Activated CD4-positive, alpha-beta T cell treated with anti-CD3 and anti-CD28 coated beads, Interleukin-2, amount 10 ng/mL, durations not matched to agents 7 days and 5 days (primary cell): Measurements from ENCODE around the gene RAB32. TPM values are rescaled to one million over a fixed set of nuclear protein-coding genes. Genes with fewer than 3 reads are reported as not detected.
A peak's percentile ranks its signal among the peaks of the same experiment; 100 is the strongest.

Experiments used
- CTCF ChIA-PET: fragments of 350-600 bp; sonication (Branson Sonifier 250); formaldehyde crosslinking; loops from one replicate; lab custom pipeline; 2021; ENCODE audit warnings: antibody characterized with exemption; lab: Charles Lee
- POLR2A ChIA-PET: fragments of 350-600 bp; sonication (Branson Sonifier 250); formaldehyde crosslinking; loops from one replicate; lab custom pipeline; 2021; ENCODE audit warnings: antibody characterized with exemption; lab: Charles Lee
- DNase-seq: peaks from one replicate; pipeline ENCODE4 v3.0.0-alpha.2; 2020
- H3K27ac Mint-ChIP-seq: one replicate; pipeline ENCODE4 v1.8.0; 2021; ENCODE audit warnings: mild to moderate bottlenecking, moderate library complexity, mixed read lengths
- H3K27me3 Mint-ChIP-seq: one replicate; pipeline ENCODE4 v1.8.0; 2021; ENCODE audit warnings: mixed read lengths
- H3K36me3 Mint-ChIP-seq: one replicate; pipeline ENCODE4 v1.8.0; 2021; ENCODE audit warnings: low read depth, mixed read lengths
- H3K4me1 Mint-ChIP-seq: one replicate; pipeline ENCODE4 v1.8.0; 2021; ENCODE audit warnings: mixed read lengths
- H3K4me3 Mint-ChIP-seq: one replicate; pipeline ENCODE4 v1.8.0; 2021; ENCODE audit warnings: mild to moderate bottlenecking, moderate library complexity, mixed read lengths
- H3K9me3 Mint-ChIP-seq: one replicate; pipeline ENCODE4 v1.8.0; 2021; ENCODE audit warnings: mixed read lengths
- total RNA-seq, 2 experiments: library from RNA; stranded (reverse); gene quantifications; one replicate each; pipeline ENCODE4 v1.2.3, GENCODE V29; 2021

The RAB32 gene
- total RNA-seq, 2 experiments from 2014 or later = 0.23 TPM; not detected in 1

DNA sequence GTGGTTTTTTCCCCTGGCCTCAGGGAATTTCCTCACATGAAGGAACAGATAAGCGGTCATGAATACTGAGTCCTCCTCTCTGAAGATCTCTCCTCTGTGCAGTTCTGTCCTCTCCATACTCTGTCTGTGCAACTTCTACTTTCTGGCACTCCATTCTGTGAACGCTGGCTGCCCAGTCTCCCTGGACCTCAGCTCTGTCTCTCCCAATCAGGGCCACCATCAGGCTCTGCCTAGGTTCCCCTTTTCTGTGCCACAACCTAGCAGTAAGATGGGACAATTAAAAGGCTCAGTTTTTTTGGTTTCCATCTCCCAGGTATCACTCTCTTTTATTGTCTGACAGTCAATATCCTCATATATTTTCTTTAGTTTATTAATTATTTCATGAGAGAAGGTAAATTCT is 50.4 kb downstream of the RAB32 start:
- no peak for DNase-seq
- Mint-ChIP-seq H3K36me3 (no peaks in the 10 kb centered on the region), H3K9me3 (no peaks in the 10 kb centered on the region), H3K4me1 (peaks cover under 1% of the 10 kb centered on the region), H3K27ac (no peak overlapping the region), H3K4me3 (no peak overlapping the region), H3K27me3 (peaks cover 7% of the 10 kb centered on the region)
- POLR2A ChIA-PET = no interaction called here
- CTCF ChIA-PET = no interaction called here

DNA sequence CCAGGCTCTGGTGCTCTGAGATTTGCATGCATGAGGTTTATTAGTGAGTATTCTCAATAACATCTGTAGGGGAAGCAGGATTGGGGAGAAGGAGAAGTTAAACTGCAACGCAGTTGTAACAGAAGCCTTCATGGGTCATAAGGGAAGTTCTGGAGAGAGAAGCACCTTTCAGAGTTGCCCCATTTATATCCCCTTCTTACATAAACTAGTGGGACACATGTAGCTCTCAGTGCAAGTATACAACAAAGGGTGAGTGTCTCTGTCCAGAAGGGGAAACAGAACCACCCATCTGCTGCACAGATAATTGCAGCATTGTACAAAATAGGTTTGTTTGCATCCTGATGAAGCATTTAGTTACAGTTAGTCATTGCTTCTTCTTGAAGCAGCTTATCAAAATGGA is 50.9 kb downstream of the RAB32 start:
- H3K4me1 Mint-ChIP-seq = peaks cover 3% of the 10 kb centered on the region
- CTCF ChIA-PET = no interaction called here
- no peaks in the 10 kb centered on the region for H3K9me3 Mint-ChIP-seq
- no peaks in the 10 kb centered on the region for H3K36me3 Mint-ChIP-seq
- no peak for DNase-seq
- H3K27me3 Mint-ChIP-seq = peaks cover 10% of the 10 kb centered on the region
- no peak overlapping the region for H3K27ac Mint-ChIP-seq
- POLR2A ChIA-PET = no interaction called here
- no peak overlapping the region for H3K4me3 Mint-ChIP-seq

DNA sequence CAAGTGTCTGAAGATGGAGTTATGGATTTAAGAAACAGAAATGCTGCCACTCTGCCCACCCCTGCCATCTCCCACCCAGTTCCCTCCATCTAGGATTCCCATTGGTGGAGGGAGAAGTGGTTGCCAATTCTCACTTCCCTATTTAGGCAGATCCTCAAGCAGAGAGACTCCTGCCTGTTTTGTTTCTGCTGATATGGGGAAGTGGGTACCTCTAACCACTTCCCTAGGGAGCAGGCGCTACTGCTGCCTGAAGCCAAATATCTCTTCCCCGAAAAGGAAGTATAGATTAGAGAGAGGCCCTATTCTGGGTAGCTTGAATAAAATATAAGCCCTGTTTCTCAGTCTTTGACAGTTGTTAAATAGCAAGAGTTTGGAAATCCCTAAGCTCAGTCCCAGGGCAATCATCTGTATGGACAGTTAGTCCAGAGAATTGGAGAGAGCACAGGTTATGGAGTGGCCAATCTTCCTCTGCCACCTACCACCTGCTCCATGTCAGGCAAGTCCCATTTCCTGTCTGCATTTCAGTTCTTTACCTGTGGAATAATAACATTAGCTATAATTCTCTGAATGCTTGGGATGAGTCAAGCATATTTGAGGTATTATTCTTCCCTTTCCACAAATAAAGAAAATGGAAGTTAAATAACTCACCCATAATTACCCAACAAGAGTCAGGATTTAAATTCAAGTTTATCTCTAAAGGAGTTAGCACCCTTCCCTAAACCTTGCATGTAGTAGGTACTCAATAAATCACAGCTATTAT is 52.5 kb downstream of the RAB32 start:
- Mint-ChIP-seq H3K9me3 (no peaks in the 10 kb centered on the region), H3K4me3 (no peak overlapping the region), H3K4me1 (peaks cover 3% of the 10 kb centered on the region), H3K27ac (no peak overlapping the region), H3K36me3 (no peaks in the 10 kb centered on the region), H3K27me3 (peaks cover 16% of the 10 kb centered on the region)
- POLR2A ChIA-PET = no interaction called here
- DNase-seq = no peak
- CTCF ChIA-PET = no interaction called here

DNA sequence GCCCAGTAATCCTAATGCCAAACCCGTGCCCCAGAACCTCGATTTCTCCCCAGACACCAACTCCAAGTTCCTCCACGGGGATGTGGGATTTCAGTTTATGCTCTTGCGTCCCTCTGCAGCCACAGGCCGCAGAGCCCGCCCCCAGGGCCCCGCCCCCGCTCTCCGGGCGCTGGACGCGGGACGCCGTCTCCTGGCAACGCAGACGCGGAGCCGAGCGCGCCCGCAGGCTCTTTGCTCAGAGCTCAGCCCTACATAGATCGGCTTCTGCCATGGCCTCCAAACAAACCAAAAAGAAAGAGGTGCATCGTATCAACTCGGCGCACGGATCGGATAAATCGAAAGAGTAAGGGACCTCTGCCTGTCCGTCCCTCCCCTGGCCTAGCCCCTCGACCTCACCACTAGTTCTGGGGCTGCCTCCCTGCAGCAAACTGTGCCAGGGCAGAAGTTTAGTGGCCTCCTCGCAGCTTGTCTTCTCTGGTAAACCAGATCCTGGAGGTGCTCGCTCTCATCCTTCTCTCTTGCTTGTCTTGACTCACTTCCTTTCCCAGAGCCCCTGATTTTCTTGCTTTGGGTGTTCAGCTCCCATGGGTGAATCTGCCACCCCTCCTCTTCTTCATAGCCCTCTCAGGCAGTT is 55.3 kb downstream of the RAB32 start, which contains the start of gene ADGB:
Gene ADGB (plus strand): TSS at position 201 of the 634 bp plus-strand sequence. CDS start 69 bp downstream, at position 270.
- Mint-ChIP-seq H3K4me1 (peaks cover 3% of the 10 kb centered on the region), H3K4me3 (peak within 1 kb of the TSS; percentile 34), H3K27me3 (peaks cover 16% of the 10 kb centered on the region), H3K27ac (no peak within 1 kb of the TSS), H3K36me3 (no peaks in the 10 kb centered on the region), H3K9me3 (no peaks in the 10 kb centered on the region)
- ChIA-PET CTCF (no interaction called here), POLR2A (no interaction called here)
- DNase-seq = no peak

DNA sequence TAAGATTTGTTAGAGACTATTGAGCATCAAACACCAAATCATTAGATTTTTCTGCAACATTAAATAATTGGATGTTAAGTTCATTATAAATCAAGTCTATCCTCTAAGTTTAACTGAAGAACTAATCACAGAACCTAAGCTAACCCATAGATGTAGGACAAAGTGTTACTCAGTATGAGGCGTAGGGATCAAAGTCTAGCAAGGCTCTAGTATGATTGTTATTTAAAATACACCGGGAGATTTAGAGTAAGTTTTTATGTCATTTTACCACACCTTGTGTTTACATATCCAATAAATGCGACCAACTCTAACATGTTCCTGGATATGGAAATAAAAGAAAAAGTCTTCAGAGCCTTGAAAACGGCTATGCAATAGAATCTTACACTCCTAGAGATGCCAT is 57.7 kb downstream of the RAB32 start:
- Mint-ChIP-seq H3K4me1 (peaks cover 3% of the 10 kb centered on the region), H3K4me3 (no peak overlapping the region), H3K36me3 (no peaks in the 10 kb centered on the region), H3K9me3 (no peaks in the 10 kb centered on the region), H3K27me3 (peaks cover 16% of the 10 kb centered on the region), H3K27ac (no peak overlapping the region)
- ChIA-PET POLR2A (no interaction called here), CTCF (interaction anchor here (0.6 to 0.7 kb wide), 2 partner anchors 176 to 520 kb away, joined by 3 to 4 read pairs; no protein-coding TSS in a partner anchor)
- DNase-seq = no peak

DNA sequence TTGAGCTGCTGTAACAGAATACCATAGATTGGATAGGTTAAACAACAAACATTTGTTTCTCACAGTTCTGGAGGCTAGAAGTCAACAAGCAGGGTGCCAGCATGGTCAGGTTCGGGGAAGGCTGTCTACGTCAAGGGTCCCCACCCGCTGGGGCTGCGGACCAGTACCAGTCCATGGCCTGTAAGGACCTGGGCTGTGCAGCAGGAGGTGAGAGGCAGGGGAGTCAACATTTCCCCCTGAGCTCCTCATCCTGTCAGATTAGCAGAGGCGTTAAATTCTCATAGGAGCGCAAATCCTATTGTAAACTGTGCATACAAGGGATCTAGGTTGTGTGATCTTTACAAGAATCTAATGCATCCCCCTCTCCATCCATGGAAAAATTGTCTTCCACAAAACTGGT is 58.9 kb downstream of the RAB32 start:
- Mint-ChIP-seq H3K9me3 (no peaks in the 10 kb centered on the region), H3K4me1 (peaks cover 3% of the 10 kb centered on the region), H3K27ac (no peak overlapping the region), H3K27me3 (peaks cover 16% of the 10 kb centered on the region), H3K4me3 (no peak overlapping the region), H3K36me3 (no peaks in the 10 kb centered on the region)
- POLR2A ChIA-PET = no interaction called here
- DNase-seq = no peak
- CTCF ChIA-PET = no interaction called here

Other genes with a start within 250 kb of the RAB32 start
- gene ADGB, start 55.1 kb downstream of the RAB32 start, total RNA-seq = not detected